SK-N-DZ (cell line): Measurements from ENCODE around the gene PEX14.

Source experiments
- DNase-seq: peaks from one replicate; pipeline ENCODE4 v3.0.0-alpha.2; 2015; ENCODE audit warnings: low spot score

PEX14 gene

GRCh38 chr1:10592373-10592772 is 117.6 kb downstream of the PEX14 start:
- DNase-seq, result no peak

DNA sequence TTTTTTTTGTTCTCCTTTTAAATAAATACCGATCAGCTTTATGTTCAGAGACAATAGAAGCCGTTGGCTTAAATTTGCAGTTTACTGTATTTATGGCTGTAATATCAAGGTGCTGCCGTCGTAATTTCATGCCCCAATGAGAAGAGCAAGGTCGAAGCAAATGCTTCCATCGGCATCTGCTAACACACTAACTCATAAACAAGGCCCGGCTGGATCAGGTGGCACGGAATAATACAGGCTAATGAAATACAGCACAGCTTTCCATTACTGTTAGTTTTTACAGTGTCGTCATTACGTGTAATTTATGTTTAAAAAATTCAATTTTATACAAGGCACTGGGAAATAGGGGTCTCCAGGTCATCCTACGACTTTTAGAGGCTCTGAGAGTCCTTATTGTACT is 119.0 kb downstream of the PEX14 start:
- no peak for DNase-seq

DNA sequence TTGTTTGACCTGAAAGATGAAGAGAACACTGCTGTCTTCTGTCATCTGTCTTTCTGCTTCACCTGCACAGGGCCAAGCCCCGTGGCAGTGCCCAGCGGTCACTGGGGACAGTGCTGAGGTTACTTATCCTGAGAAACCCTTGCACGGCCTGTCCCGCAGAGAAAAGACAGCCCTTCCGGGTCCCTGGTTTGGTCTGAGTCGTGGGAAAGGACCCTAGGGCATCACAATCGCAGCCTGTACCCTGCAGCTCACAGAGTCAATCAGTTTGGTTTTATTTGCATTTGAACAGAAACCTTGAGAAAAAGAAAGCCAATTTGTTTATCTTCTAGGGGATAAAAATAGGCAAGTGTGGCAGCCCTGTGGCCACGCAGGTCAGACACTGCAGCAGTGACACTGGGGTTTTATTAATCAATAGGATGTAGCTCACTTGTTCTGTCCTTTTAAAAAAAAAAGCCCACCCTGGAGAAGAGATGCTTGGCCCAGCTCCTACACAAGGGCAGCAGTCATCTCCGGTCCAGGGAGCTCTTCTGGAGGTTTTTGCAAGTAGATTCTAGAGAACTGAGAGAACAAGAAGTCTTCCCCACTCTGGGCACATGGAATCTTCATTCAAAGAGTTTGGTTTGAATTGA is 120.0 kb downstream of the PEX14 start:
- no peak for DNase-seq

GRCh38 chr1:10596780-10597179 is 122.0 kb downstream of the PEX14 start:
- DNase-seq, result no peak

DNA sequence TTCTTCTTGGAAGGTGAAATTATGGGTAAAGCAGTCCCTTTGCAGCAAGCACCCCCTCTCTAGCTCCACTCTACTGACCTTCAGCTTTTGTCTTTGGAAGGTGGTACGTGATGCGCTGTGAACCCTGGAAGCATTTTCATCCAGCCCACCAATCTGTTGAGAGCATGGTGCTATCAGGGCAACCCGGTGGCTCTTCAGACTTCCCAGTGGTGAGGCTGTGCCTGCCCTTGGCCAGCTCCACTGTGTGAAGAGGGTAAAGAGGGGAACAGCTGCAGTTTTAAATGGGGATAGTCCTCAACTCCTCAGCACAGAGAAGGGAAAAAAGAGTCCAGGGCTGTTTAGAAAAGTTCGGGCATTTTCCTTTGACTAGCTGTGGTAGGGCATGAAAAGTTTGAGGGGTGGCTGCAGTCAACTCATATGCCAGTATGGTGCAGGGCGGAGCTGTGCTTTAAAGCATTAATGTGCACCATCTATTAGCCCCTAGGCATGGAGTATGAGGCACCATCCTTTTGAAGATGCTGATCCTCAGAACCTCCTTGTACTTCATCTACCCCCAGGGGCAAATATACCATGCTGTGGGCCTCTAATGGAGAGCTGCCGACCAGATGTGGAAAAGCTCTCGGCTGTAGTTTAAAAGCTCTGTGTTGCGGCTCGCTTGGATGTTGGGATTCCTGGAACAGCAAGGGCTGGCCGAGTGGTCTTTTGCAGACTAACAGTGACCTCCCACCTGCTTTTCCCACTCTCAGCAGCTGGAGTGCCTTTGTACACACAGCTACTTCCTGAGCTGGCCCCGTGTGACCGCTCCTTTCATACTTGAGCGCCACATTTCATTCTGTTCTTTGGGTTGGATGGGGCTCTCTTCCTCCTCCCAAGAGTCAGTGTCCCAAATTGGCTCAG is 123.0 kb downstream of the PEX14 start:
- no peak for DNase-seq

- no peak for DNase-seq
Measured at GRCh38 chr1:10598389-10598702, 123.6 kb downstream of the PEX14 start.

GRCh38 chr1:10599194-10599861 is 124.6 kb downstream of the PEX14 start:
- no peak for DNase-seq

GRCh38 chr1:10601342-10602070 is 126.8 kb downstream of the PEX14 start:
- no peak for DNase-seq

GRCh38 chr1:10602936-10603335 is 128.2 kb downstream of the PEX14 start:
- DNase-seq, result no peak

GRCh38 chr1:10604966-10605365 is 130.2 kb downstream of the PEX14 start:
- no peak for DNase-seq

DNA sequence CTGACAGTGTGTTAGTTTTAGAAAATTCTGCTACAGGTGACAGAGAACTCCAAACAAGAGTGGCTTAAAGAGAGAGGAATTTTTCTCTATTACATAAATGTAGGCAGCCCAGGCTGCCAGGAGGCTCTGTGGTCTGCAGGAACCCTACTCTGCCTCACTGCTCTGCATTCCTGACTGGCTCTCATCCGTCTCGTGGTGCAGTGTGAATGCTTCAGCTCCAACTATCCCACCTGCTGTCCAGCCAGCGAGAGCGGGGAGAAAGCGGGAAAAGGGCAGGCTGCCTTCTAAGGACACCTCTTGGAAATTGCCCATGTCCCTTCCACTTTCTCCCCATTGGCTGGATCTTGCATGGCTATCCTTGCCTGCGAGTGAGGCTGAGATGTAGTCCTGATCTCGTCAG is 131.3 kb downstream of the PEX14 start:
- no peak for DNase-seq

DNA sequence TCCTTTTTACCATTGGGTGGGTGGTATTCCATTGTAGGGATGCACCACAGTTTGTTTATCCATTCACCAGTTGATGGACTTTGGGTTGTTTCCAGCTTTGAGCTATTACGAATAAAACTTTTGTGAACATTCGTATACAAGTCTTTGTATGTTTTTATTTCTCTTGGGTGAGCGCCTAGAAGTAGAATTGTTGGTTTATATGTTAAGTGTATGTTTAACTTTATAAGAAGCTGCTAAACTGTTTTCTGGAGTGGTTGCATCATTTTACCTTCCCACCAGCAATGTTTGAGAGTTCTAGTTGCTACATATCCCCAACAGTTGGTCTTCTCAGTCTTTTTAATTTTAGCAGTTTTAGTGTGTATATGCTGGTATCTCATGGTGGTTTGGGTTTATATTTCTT is 132.5 kb downstream of the PEX14 start:
- DNase-seq, result no peak

- DNase-seq, result no peak
Measured at GRCh38 chr1:10608690-10609089, 133.9 kb downstream of the PEX14 start.

- no peak for DNase-seq
Measured at GRCh38 chr1:10610901-10611600, 136.3 kb downstream of the PEX14 start.

- DNase-seq, result no peak
Measured at GRCh38 chr1:10612436-10613160, 137.8 kb downstream of the PEX14 start.

GRCh38 chr1:10613340-10613739 is 138.6 kb downstream of the PEX14 start:
- DNase-seq, result no peak

GRCh38 chr1:10613861-10614260 is 139.1 kb downstream of the PEX14 start:
- DNase-seq, result no peak

DNA sequence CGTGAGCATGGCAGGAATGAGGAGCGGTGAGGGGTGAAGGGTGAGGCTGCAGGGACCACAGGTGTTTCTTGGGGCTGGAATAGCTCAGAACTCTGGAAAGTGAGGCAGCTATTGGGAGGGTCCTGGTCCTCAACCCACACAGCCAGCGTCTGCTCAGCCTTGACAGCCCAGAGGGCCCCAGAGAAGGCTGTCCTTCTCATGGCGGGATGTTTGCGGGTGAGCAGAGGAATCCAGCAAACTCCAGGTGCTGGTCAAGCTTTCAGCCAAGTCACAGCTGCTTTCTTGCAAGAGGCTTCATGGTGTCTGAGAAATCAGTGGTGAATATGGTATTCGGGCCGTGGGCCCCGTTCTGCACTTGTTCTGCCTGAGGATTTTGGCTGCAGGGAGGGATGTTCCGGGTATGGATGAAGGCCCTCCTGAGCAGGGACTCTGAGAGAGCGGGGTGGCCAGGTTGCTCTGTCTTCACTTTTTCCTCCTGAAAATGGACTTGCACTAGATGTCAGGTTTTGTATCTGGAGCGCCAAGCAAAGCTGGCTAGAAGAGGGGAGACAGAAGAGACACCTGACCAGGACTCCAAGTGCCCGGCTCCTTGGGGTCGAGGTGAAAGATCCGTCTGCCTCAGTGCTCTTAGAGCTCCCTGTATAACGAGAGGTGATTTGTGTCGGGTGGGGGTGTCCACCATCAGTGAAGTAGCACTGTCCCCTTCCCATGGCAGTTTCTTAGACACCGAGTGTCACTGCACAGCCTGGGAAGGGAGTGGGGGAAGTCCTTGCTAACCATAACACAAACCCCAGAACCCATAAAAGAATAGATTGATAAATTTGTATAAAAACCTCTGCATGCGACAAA is 139.9 kb downstream of the PEX14 start:
- DNase-seq, result no peak

DNA sequence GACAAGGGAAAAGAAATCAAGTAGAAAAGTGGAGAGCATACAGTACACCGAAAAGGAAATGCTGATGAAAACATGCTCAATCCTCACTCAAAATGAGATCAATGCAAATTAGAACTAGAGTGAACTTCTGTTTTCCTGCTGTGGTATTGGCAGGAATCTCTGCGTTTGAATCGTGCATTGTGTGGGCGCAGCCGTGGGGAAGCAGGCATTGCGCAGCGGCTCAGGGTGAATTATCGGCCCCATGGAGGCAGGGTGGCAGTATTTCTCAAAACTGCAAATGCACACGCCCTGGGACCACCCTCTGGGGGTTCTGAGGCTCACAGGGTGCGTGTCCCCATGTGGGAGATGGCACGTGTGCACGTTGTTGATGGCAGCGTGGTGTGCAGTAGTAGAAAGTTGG is 140.6 kb downstream of the PEX14 start:
- no peak for DNase-seq
